Stimulated activated CD8-positive, alpha-beta memory T cell treated with anti-CD3 and anti-CD28 coated beads, Interleukin-4, amount 100 ng/mL, for 48 hours (primary cell): ENCODE results near the gene MAGT1.
"Not testable (repeated sequence)": the region's sequence is repeated elsewhere in the genome, so short reads cannot be mapped to it uniquely, and the experiment has no call there.

Experiments
- DNase-seq: peaks from one replicate; pipeline ENCODE4 v3.0.0-alpha.2; 2020

MAGT1 gene

DNA sequence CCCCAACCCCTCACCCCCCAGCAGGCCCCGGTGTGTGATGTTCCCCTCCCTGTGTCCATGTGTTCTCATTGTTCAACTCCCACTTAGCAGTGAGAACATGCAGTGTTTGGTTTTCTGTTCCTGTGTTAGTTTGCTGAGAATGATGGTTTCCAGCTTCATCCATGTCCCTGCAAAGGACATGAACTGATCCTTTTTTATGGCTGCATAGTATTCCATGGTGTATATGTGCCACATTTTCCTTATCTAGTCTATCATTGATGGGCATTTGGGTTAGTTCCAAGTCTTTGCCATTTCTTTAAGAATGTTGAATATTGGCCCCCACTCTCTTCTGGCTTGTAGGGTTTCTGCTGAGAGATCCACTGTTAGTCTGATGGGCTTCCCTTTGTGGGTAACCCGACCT lies 73.2 kb downstream of the MAGT1 start:
- not testable (repeated sequence) for DNase-seq

DNA sequence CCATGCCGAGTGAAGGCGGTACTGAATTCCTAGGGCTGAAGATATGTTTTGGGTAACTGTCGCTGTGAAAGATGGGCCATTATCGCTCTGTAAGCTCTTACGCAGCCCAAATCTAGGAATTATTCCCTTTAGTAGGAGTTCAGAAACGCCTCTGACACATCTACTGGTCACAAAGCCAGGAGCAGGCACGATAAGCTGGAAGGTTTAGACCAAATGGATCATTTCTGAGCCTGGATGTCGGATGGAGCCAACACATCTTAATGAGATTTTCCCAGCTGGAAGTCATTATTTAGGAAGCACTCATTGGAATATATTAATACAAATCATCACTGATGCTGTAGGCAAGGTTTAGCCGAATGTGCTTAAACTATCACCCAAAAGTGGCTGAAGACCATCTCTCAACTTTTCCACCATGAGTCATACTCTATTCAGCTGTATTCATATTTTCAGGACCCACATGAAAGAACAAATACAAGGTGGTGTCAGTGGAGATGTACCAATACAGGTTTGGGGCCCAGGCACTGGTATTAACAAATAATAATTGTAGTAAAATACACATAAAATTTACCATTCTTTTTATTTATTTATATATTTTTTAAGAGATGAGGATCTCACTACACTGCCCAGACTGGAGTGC lies 75.0 kb downstream of the MAGT1 start:
- DNase-seq = no peak

DNA sequence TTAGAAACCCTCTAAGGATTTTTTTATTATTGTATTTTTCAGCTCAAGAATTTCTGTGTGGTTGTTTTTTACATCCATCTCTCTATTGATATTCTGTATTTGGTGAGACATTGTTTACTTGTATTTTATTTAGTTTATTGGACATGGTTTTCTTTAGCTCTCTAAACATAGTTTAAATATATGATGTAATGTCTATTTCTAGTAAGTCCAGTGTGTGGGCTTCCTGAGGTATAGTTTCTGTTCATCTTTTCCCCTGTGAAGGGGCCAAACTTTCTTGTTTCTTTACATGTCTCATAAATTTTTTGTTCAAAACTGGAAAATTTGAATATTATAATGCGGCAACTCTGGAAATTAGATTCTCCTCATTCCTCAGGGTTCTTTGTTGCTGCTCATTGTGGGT lies 81.0 kb downstream of the MAGT1 start:
- no peak for DNase-seq

DNA sequence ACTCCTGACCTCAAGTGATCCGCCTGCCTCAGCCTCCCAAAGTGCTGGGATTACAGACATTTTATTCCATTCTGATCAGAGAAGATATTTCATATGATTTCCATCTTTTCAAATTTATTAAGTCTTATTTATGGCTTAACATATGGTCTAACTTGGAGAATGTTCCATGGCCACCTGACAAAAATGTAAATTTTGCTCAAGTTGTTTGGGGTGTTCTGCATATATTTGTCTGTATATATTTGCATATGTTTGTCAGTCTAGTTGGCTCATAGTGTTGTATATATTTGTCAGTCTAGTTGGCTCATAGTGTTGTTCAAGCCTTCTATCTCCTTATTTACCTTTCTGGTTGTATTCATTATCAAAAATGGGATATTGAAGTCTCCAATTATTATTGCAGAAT lies 93.0 kb downstream of the MAGT1 start:
- no peak for DNase-seq

DNA sequence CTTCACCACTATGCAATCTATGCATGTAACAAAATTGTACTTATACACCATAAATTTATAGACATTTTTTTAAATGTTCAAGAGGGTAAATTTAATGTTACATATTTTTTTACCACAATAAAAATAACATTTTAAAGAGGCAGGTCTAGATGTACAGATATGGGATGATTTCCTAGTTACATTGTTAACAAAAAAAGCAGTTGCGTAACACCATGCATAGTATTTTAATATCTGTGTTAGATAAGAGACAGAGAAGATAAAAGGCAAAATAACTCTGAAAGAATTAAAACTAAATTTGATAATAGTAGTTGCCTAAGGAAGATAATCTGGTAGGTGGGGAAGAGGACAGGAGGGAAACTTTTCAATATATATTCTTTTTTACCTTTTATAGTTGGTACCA lies 100.1 kb downstream of the MAGT1 start:
- no peak for DNase-seq

DNA sequence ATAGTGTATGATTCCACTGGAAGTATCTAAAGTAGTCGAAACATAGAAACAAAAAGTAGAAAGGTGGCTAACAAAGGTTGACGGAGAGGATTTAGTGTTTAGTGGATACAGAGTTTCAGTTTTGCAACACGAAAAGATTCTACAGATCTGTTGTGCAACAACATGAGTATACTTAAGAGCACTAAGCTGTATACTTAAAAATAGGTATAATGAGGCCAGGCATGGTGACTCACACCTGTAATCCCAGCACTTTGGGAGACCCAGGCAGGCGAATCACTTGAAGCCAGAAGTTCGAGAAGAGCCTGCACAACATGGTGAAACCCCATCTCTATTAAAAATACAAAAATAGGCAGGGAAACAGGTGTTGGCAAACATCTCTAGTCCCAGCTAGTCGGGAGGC lies 101.3 kb downstream of the MAGT1 start:
- no peak for DNase-seq

DNA sequence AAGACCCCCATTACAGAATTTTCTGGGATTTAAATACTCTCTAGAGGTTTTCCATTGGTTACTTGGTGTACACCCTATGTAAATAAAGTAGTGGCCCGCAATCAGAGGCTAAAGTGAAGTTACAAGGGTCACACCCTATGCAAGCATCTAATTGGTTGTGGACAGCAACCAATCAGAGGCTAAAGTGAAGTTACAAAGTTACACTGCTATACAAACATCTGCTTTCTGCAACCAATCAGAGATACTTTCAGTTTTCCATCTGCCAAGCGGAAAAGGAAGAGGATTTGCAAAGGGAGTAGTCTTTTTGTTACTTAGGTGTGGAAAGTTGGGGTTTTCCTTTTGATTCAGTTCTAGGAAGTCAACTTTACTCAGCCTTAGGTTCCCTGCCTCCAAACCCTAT lies 107.2 kb downstream of the MAGT1 start:
- DNase-seq = no peak

DNA sequence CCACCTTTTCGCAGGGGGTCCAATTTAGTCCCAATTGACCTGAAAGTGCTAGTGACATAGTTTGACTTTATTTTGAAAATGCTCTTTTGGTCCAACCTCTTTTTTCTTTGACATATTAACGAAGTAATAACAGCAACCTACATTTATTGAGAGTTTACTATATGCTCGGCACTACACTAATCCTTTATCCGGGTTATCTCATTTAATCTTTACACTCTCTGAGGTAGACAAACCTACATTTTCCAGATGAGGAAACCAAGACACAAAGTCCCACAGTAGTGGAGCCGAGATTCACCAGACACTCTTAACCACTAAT lies 108.9 kb downstream of the MAGT1 start:
- no peak for DNase-seq

DNA sequence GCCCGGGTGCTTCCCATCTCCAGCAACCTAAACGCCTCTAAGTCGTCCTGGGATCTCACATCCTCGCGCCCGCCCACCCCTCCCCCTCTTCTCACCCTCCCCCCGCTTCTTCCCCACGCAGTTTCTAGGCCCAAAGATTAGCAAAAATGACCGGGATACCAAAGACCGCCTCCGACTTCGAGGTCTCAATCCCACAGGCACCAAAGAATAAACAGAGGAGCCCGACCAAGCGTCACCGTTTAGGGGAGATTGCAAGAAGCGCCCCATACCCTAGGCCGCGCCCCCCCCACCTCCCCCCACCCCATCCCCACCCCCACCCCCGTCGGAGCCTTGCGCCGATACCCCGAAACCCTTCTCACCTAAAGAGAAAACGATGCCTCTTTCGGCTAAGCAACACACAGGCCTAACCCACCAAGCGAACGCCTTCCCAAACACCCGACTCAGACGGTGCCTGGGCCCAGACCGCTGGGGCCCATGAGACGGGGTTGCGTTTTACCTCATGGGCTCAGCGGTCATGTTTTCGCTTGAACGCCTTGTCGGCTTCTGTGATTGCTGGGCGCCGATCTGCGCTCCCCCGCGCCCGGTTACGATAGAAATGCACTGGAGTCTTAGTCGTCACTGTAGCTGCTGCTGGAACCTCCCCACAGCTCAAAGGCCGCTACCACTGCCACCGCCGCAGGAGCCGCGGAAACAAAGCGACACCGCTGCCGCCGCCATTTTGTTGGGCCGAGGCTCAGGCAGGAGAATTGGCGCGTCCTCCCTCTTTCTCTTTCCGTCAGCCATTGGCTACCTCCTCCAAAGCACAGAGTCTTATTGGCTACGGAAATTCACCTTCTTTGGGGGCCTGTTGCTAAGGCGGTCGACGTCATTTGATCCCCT lies 109.5 kb downstream of the MAGT1 start, which contains the start of gene ATRX:
ATRX (minus strand) TSS at position 731 of the 879 bp plus-strand sequence; CDS start at position 516, 215 bp downstream.
- DNase-seq = peak; percentile 75

DNA sequence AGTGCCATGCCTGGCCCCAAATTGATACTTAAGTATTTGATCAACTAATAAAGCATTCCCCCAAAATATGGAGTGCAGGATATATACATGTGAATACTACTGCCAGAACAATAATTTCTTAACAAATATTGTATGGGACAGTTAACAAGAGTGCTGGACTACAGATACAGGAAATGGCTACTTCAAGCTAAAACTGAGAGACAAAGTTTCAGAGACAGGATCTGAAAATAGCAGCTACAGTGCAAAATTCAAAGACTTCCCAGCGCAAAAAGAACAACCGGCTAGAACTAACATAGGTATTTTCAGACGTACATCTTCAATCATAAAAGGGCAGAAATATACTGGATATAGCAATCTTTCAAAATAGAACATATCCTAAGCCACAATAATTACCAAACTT lies 115.5 kb downstream of the MAGT1 start:
- DNase-seq = no peak

DNA sequence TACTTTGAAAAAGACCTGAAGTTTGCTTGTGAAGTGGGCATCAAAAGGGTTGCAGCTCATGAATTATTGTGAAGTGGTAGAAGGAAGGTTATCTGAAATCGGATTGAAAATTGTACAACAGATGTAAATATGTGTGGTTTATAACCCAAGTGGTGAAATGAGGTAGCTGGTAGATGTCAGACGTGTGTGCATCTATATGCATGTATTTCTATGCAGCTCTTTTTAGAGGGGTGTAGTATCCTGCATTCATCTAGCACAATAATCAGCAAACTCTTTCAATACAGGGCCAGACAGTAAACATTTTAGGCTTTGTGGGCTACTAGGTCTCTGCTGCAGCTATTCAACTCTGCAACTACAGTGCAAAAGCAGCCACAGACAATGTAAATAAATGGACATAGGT lies 118.6 kb downstream of the MAGT1 start:
- no peak for DNase-seq
